Keratinocyte (primary cell): Measurements from ENCODE around the gene AQP5. TPM values are rescaled to one million over a fixed set of nuclear protein-coding genes. Genes with fewer than 3 reads are reported as not detected.

Experiments
- DNase-seq: peaks from one replicate; pipeline ENCODE4 v3.0.0-alpha.2; 2011; ENCODE audit warnings: low read depth, missing footprints, low spot score
- FAIRE-seq: peaks from 2 replicates; lab custom pipeline; 2011; peaks lifted over from hg19 to GRCh38; lab: Jason Lieb, UNC
- H2AFZ ChIP-seq: 2 replicates; pipeline ENCODE4 v1.6.0; 2012; ENCODE audit warnings: low read length, control low read depth, inconsistent platforms; ENCODE audit not compliant: control insufficient read depth
- H3K27ac ChIP-seq: 2 replicates; pipeline ENCODE4 v1.5.1; 2011; ENCODE audit warnings: low read length; ENCODE audit not compliant: control insufficient read depth, insufficient read depth
- H3K27me3 ChIP-seq: 3 replicates; pipeline ENCODE4 v1.6.0; 2011; ENCODE audit warnings: low read length; ENCODE audit not compliant: control insufficient read depth, insufficient read depth; ENCODE audit errors: extremely low read depth
- H3K36me3 ChIP-seq, 2 experiments: 2 replicates in 1 of 2; 3 replicates in 1 of 2; pipeline ENCODE4 v1.5.1; 2011; ENCODE audit warnings: low read length in 2 of 2, mild to moderate bottlenecking in 1 of 2; ENCODE audit not compliant: control insufficient read depth in 2 of 2, insufficient read depth in 2 of 2; ENCODE audit errors: extremely low read depth in 1 of 2
- H3K4me1 ChIP-seq: 3 replicates; pipeline ENCODE4 v1.5.1; 2011; ENCODE audit warnings: low read length; ENCODE audit not compliant: control insufficient read depth, insufficient read depth; ENCODE audit errors: extremely low read depth
- H3K4me2 ChIP-seq: 3 replicates; pipeline ENCODE4 v1.6.0; 2011; ENCODE audit warnings: low read depth, low read length; ENCODE audit not compliant: control insufficient read depth, insufficient read depth; ENCODE audit errors: extremely low read depth
- H3K4me3 ChIP-seq, 3 experiments: fragments of 200-600 bp in 1 of 3; sonication (generic) in 1 of 3; 2 replicates in 2 of 3; 3 replicates in 1 of 3; pipeline ENCODE4 v1.5.1; 2011 to 2016; ENCODE audit warnings: low read length in 3 of 3, mild to moderate bottlenecking in 3 of 3, control low read depth in 2 of 3, inconsistent platforms in 1 of 3, low read depth in 1 of 3, mixed read lengths in 1 of 3, mixed run types in 1 of 3, moderate library complexity in 1 of 3; ENCODE audit not compliant: control insufficient read depth in 2 of 3, insufficient read depth in 2 of 3; ENCODE audit errors: extremely low read depth in 1 of 3
- H3K79me2 ChIP-seq: 2 replicates; pipeline ENCODE4 v1.6.0; 2012; ENCODE audit warnings: low read length; ENCODE audit not compliant: control insufficient read depth, insufficient read depth
- H3K9ac ChIP-seq: 3 replicates; pipeline ENCODE4 v1.6.0; 2011; ENCODE audit warnings: low read length; ENCODE audit not compliant: control insufficient read depth, insufficient read depth; ENCODE audit errors: extremely low read depth
- H3K9me1 ChIP-seq: 3 replicates; pipeline ENCODE4 v1.6.0; 2011; ENCODE audit warnings: low read length; ENCODE audit not compliant: control insufficient read depth, insufficient read depth; ENCODE audit errors: extremely low read depth
- H3K9me3 ChIP-seq: 2 replicates; pipeline ENCODE4 v1.5.1; 2012; ENCODE audit warnings: low read depth, low read length; ENCODE audit not compliant: control insufficient read depth
- H4K20me1 ChIP-seq: 3 replicates; pipeline ENCODE4 v1.6.0; 2011; ENCODE audit warnings: low read length; ENCODE audit not compliant: control insufficient read depth, insufficient read depth; ENCODE audit errors: extremely low read depth
- EZH2 ChIP-seq: IDR thresholded peaks from one replicate; pipeline ENCODE4 v1.6.1; 2012; ENCODE audit warnings: inconsistent platforms, mild to moderate bottlenecking, low read length, moderate library complexity
- dilution Hi-C: fragments of 300-500 bp; cut with MboI; formaldehyde crosslinking; loops from one replicate; pipeline ENCODE4 v1.7.0; 2020; ENCODE audit warnings: low sequenced_read_pairs; ENCODE audit not compliant: extremely low pct_ligation_motif_present
- polyA plus RNA-seq, 5 experiments: library from polyadenylated mRNA; depleted of rRNA in 3 of 5; stranded (reverse) in 3 of 5; stranded (forward) in 1 of 5; unstranded in 1 of 5; fragments of >200 nt; gene quantifications; 1 replicate in 1 of 5; 2 replicates in 3 of 5; 3 replicates in 1 of 5; pipeline versions ENCODE4 v1.2.1 to v1.2.3, GENCODE V29; 2011 to 2012; ENCODE audit warnings: missing spikeins in 2 of 5, low read depth in 1 of 5, low replicate concordance in 1 of 5
- TF ChIP-seq, protein P1 (sequence below), 3 experiments: IDR thresholded peaks in 1 of 3; conservative IDR thresholded peaks in 1 of 3; optimal IDR thresholded peaks in 1 of 3; 2 replicates in 2 of 3; 3 replicates in 1 of 3; pipeline versions ENCODE3 to v1.5.1; 2011; ENCODE audit warnings: low read length in 3 of 3, mild to moderate bottlenecking in 3 of 3, moderate library complexity in 2 of 3, control low read depth in 1 of 3, inconsistent platforms in 1 of 3; ENCODE audit not compliant: insufficient read depth in 2 of 3; ENCODE audit errors: extremely low read depth in 1 of 3

AQP5 gene
- polyA plus RNA-seq, 1 donor (not counting 4 experiments of a cell fraction or from before 2014, with no cell fraction given): not detected

DNA sequence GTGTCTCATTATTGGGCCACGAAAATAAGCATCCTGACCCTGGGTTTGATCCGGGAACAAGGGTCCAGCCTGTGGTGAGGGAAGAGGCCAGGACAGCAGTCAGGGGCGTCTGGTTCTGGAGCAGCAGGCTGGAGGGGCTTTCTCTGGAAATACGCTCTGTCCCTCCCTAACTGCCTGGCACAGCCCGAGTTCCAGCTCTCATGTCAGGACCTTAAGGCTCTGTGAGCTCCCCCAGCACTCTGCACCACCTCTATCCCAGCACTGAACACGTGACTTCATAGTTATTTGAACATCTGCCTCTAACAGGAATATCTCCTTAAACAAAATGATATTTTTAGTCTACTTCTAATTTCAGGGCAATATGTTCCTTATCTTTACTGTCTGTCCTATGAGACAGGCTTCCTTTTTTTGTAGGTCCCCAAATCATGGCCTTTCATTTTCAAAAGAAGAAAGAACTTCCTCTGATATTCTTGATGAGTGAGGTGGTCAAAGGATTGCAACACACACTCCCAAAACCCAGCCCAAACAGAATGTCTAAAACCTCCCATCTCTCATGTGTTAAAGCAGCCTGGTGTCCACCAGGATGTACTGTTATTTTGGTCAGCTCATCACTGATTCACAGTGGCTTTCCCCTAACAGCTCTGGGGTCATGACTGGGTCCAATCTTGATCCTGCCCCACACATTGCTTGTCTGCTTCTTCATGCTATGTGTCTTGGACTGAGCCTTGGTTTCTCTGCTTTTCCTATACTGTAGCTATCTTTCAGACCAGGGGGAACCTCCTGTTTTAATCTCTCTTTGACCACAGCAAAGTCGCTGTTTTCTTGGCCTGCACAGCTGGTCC lies 20.8 kb downstream of the AQP5 start:
- no peaks in the 10 kb centered on the region for H3K9me3 ChIP-seq
- no peaks in the 10 kb centered on the region for H4K20me1 ChIP-seq
- peaks cover 2 to 5% of the 10 kb centered on the region in 2 experiments for H3K36me3 ChIP-seq
- H3K27me3 ChIP-seq: no peaks in the 10 kb centered on the region
- no peak overlapping the region for H3K27ac ChIP-seq
- H3K4me2 ChIP-seq: no peak overlapping the region
- no peaks in the 10 kb centered on the region for H3K79me2 ChIP-seq
- peaks cover 13% of the 10 kb centered on the region for H3K4me1 ChIP-seq
- no peak overlapping the region for H2AFZ ChIP-seq
- dilution Hi-C loops: no loop called here
- no peak overlapping the region for H3K9ac ChIP-seq
- H3K9me1 ChIP-seq: no peaks in the 10 kb centered on the region
- no peak for TF ChIP-seq EZH2
- TF ChIP-seq, protein P1, sequence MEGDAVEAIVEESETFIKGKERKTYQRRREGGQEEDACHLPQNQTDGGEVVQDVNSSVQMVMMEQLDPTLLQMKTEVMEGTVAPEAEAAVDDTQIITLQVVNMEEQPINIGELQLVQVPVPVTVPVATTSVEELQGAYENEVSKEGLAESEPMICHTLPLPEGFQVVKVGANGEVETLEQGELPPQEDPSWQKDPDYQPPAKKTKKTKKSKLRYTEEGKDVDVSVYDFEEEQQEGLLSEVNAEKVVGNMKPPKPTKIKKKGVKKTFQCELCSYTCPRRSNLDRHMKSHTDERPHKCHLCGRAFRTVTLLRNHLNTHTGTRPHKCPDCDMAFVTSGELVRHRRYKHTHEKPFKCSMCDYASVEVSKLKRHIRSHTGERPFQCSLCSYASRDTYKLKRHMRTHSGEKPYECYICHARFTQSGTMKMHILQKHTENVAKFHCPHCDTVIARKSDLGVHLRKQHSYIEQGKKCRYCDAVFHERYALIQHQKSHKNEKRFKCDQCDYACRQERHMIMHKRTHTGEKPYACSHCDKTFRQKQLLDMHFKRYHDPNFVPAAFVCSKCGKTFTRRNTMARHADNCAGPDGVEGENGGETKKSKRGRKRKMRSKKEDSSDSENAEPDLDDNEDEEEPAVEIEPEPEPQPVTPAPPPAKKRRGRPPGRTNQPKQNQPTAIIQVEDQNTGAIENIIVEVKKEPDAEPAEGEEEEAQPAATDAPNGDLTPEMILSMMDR (optimal IDR thresholded peaks at IDR 0.05 in 1 of 3, IDR thresholded peaks at IDR 0.05 in 1 of 3, conservative IDR thresholded peaks at IDR 0.05 in 1 of 3; ENCODE audit: extremely low read depth in 1 of 3, insufficient read depth in 2 of 3, low read length in 3 of 3): no peak
- no peak overlapping the region for H3K4me3 ChIP-seq
- no peak for FAIRE-seq
- no peak for DNase-seq

DNA sequence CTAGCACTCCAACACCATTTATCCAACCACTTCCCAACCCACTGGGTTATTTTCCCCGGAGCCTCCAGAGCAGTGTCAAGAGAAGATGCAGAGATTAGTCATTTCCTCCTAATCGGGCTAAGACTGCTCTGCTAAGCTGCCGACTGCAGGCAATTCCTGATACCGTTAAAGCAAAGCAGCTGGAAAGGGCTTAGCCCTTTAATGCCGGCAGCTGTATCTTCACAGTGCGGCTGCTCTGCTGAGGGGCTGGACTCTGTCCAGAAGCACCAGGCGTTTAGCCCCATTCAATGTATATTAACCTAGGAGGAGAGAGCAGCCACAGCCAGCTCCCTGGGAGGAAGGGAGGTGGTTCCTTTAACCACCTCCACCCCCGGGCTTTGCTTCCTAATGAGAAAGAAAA lies 22.2 kb downstream of the AQP5 start:
- H3K4me2 ChIP-seq: peak overlapping the region; percentile 63
- peaks cover 13% of the 10 kb centered on the region for H3K4me1 ChIP-seq
- H3K79me2 ChIP-seq: no peaks in the 10 kb centered on the region
- dilution Hi-C loops: no loop called here
- H3K9ac ChIP-seq: no peak overlapping the region
- H3K9me1 ChIP-seq: no peaks in the 10 kb centered on the region
- peak overlapping the region; percentile 58 for H2AFZ ChIP-seq
- peak; percentile 95 for FAIRE-seq
- H3K9me3 ChIP-seq: no peaks in the 10 kb centered on the region
- H3K27ac ChIP-seq: no peak overlapping the region
- H3K27me3 ChIP-seq: no peaks in the 10 kb centered on the region
- H3K4me3 ChIP-seq: peak overlapping the region in 1 of 3 experiments; percentile 9
- DNase-seq: no peak
- H4K20me1 ChIP-seq: no peaks in the 10 kb centered on the region
- no peak for TF ChIP-seq EZH2
- peaks cover 7 to 8% of the 10 kb centered on the region in 2 experiments for H3K36me3 ChIP-seq
